ENCODE data around the gene FRMD5.
"Not testable (repeated sequence)": the region's sequence is repeated elsewhere in the genome, so short reads cannot be mapped to it uniquely, and the experiment has no call there.

The FRMD5 gene

DNA sequence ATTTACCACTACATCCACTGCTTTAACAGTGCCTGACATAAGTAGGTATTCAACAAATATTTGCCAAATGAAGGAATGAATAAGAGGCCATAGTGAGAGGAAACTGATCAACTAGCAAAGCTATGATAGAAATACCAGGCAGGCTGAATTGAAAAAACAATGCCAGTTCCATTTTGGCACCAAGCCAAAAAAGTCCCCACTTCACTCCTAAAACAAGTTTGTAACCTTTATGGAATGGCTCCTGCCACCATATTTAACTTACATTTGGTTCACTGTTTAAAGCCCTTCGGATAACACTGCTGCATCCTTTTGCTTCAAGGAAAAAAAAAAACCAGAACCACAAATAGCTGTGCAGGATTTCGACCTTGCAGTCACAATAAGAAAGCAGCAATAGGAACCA, 166.1 kb downstream of the FRMD5 start:
- Histone ChIP-seq H3K9me3 (replicated peaks; ENCODE audit: low read length) (no peaks in the 10 kb centered on the region), H3K4me2 (ENCODE audit: low read length) (no peak overlapping the region), H3K27me3 (ENCODE audit: control insufficient read depth, insufficient read depth, low read length) (no peaks in the 10 kb centered on the region), H3K4me1 (ENCODE audit: control insufficient read depth, insufficient read depth, low read length) (peaks cover 30% of the 10 kb centered on the region), H3K4me3 (ENCODE audit: low read length) (no peak overlapping the region), H3K9ac (ENCODE audit: low read depth, low read length) (no peak overlapping the region), H3K36me3 (ENCODE audit: insufficient read depth, low read length) (no peaks in the 10 kb centered on the region)

DNA sequence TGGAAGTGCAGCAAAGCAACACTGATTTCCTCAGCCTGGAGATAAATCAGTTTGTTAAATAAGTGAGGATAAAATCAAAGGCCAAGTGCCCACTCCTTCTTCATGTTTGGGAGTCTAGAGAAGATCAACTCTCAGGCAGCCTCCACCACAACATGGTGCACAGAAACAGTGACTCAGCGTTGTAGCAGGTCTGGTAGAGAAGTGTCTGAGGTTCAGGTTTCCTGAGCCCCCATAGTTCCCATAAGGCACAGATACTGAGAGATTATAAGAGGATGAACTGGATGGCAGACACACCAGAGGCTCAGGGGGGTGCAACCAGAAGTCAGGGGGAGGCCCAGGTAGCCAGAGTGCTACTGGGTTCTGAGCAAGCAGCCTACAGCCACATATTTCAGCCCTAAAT, 166.7 kb downstream of the FRMD5 start:
- Histone ChIP-seq H3K36me3 (ENCODE audit: insufficient read depth, low read length) (no peaks in the 10 kb centered on the region), H3K4me1 (ENCODE audit: control insufficient read depth, insufficient read depth, low read length) (peaks cover 30% of the 10 kb centered on the region), H3K4me3 (ENCODE audit: low read length) (no peak overlapping the region), H3K27me3 (ENCODE audit: control insufficient read depth, insufficient read depth, low read length) (no peaks in the 10 kb centered on the region), H3K4me2 (ENCODE audit: low read length) (no peak overlapping the region), H3K9me3 (replicated peaks; ENCODE audit: low read length) (no peaks in the 10 kb centered on the region), H3K9ac (ENCODE audit: low read depth, low read length) (no peak overlapping the region)

- no peaks in the 10 kb centered on the region for H3K36me3 ChIP-seq (ENCODE audit: insufficient read depth, low read length)
- no peaks in the 10 kb centered on the region for H3K27me3 ChIP-seq (ENCODE audit: control insufficient read depth, insufficient read depth, low read length)
- H3K4me2 ChIP-seq (ENCODE audit: low read length), result no peak overlapping the region
- H3K9ac ChIP-seq (ENCODE audit: low read depth, low read length), result no peak overlapping the region
- H3K4me3 ChIP-seq (ENCODE audit: low read length), result no peak overlapping the region
- peaks cover 14% of the 10 kb centered on the region for H3K4me1 ChIP-seq (ENCODE audit: control insufficient read depth, insufficient read depth, low read length)
- H3K9me3 ChIP-seq (replicated peaks; ENCODE audit: low read length), result no peaks in the 10 kb centered on the region
These were observed 170.9 kb downstream of the FRMD5 start for GRCh38 chr15:44024155-44024554.

- Histone ChIP-seq H3K4me1 (ENCODE audit: control insufficient read depth, insufficient read depth, low read length) (peaks cover 4% of the 10 kb centered on the region), H3K27me3 (ENCODE audit: control insufficient read depth, insufficient read depth, low read length) (no peaks in the 10 kb centered on the region), H3K36me3 (ENCODE audit: insufficient read depth, low read length) (no peaks in the 10 kb centered on the region), H3K9ac (ENCODE audit: low read depth, low read length) (no peak overlapping the region), H3K9me3 (replicated peaks; ENCODE audit: low read length) (no peaks in the 10 kb centered on the region), H3K4me3 (ENCODE audit: low read length) (no peak overlapping the region), H3K4me2 (ENCODE audit: low read length) (no peak overlapping the region)
These were observed 171.9 kb downstream of the FRMD5 start for GRCh38 chr15:44023176-44023575.

DNA sequence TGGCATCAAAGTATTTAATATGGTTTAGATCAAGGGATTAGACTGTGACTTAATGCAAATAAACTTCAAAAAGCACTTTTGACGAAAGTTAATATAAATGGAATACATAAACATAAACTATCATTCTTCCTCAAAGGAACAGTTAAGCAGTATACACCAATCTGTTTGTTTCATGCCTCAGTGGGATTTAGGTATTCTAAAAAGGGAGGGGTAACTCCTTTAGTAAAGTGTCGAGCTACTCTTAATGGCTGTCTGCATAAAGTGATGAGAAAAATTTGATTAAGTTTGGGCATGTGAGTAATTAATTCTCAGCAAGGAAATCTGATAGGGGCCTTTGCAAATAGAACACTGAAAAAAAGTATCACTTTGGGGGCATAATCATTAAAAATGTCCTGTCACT, 176.9 kb downstream of the FRMD5 start:
- Histone ChIP-seq H3K9ac (ENCODE audit: low read depth, low read length) (no peak overlapping the region), H3K36me3 (ENCODE audit: insufficient read depth, low read length) (no peaks in the 10 kb centered on the region), H3K9me3 (replicated peaks; ENCODE audit: low read length) (no peaks in the 10 kb centered on the region), H3K27me3 (ENCODE audit: control insufficient read depth, insufficient read depth, low read length) (no peaks in the 10 kb centered on the region), H3K4me2 (ENCODE audit: low read length) (no peak overlapping the region), H3K4me1 (ENCODE audit: control insufficient read depth, insufficient read depth, low read length) (no peaks in the 10 kb centered on the region), H3K4me3 (ENCODE audit: low read length) (no peak overlapping the region)

GRCh38 chr15:44015545-44016305, 179.3 kb downstream of the FRMD5 start:
- H3K36me3 ChIP-seq (ENCODE audit: insufficient read depth, low read length), result no peaks in the 10 kb centered on the region
- no peaks in the 10 kb centered on the region for H3K9me3 ChIP-seq (replicated peaks; ENCODE audit: low read length)
- no peak overlapping the region for H3K4me2 ChIP-seq (ENCODE audit: low read length)
- no peak overlapping the region for H3K9ac ChIP-seq (ENCODE audit: low read depth, low read length)
- H3K4me3 ChIP-seq (ENCODE audit: low read length), result no peak overlapping the region
- H3K4me1 ChIP-seq (ENCODE audit: control insufficient read depth, insufficient read depth, low read length), result no peaks in the 10 kb centered on the region
- H3K27me3 ChIP-seq (ENCODE audit: control insufficient read depth, insufficient read depth, low read length), result no peaks in the 10 kb centered on the region

GRCh38 chr15:44011238-44011854, 183.7 kb downstream of the FRMD5 start:
- Histone ChIP-seq H3K36me3 (ENCODE audit: insufficient read depth, low read length) (no peaks in the 10 kb centered on the region), H3K4me3 (ENCODE audit: low read length) (no peak overlapping the region), H3K9ac (ENCODE audit: low read depth, low read length) (no peak overlapping the region), H3K4me1 (ENCODE audit: control insufficient read depth, insufficient read depth, low read length) (peaks cover 11% of the 10 kb centered on the region), H3K4me2 (ENCODE audit: low read length) (no peak overlapping the region), H3K27me3 (ENCODE audit: control insufficient read depth, insufficient read depth, low read length) (no peaks in the 10 kb centered on the region), H3K9me3 (replicated peaks; ENCODE audit: low read length) (no peaks in the 10 kb centered on the region)

DNA sequence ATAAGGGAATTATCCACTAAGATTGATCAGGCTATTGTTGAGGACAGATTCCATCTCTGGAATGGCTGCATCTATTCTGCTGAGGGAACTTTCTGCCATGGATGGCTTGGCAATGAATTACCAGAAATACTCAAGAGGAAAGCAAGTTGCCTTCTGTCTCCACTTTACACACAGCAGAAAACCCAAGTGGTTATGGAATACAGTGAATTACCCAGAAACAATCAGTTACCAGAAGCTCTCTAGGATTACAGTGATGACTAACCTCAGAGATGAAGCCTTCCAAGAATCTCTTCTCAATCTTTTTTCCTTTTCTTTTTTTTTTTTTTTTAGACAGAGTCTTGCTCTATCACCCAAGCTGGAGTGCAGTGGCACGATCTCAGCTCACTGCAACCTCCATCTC, 185.0 kb downstream of the FRMD5 start:
- Histone ChIP-seq H3K9ac (ENCODE audit: low read depth, low read length) (no peak overlapping the region), H3K9me3 (replicated peaks; ENCODE audit: low read length) (no peaks in the 10 kb centered on the region), H3K4me1 (ENCODE audit: control insufficient read depth, insufficient read depth, low read length) (peaks cover 11% of the 10 kb centered on the region), H3K27me3 (ENCODE audit: control insufficient read depth, insufficient read depth, low read length) (no peaks in the 10 kb centered on the region), H3K36me3 (ENCODE audit: insufficient read depth, low read length) (no peaks in the 10 kb centered on the region), H3K4me2 (ENCODE audit: low read length) (no peak overlapping the region), H3K4me3 (ENCODE audit: low read length) (no peak overlapping the region)

GRCh38 chr15:44009038-44009437, 186.0 kb downstream of the FRMD5 start:
- Histone ChIP-seq H3K27me3 (ENCODE audit: control insufficient read depth, insufficient read depth, low read length) (no peaks in the 10 kb centered on the region), H3K9ac (ENCODE audit: low read depth, low read length) (no peak overlapping the region), H3K4me3 (ENCODE audit: low read length) (no peak overlapping the region), H3K9me3 (replicated peaks; ENCODE audit: low read length) (no peaks in the 10 kb centered on the region), H3K4me1 (ENCODE audit: control insufficient read depth, insufficient read depth, low read length) (peaks cover 11% of the 10 kb centered on the region), H3K4me2 (ENCODE audit: low read length) (no peak overlapping the region), H3K36me3 (ENCODE audit: insufficient read depth, low read length) (no peaks in the 10 kb centered on the region)

- not testable (repeated sequence) for H3K4me3 ChIP-seq (ENCODE audit: low read length); H3K4me1 ChIP-seq (ENCODE audit: control insufficient read depth, insufficient read depth, low read length); H3K9me3 ChIP-seq (replicated peaks; ENCODE audit: low read length); H3K9ac ChIP-seq (ENCODE audit: low read depth, low read length); H3K27me3 ChIP-seq (ENCODE audit: control insufficient read depth, insufficient read depth, low read length); H3K36me3 ChIP-seq (ENCODE audit: insufficient read depth, low read length); H3K4me2 ChIP-seq (ENCODE audit: low read length)
These were observed 194.8 kb downstream of the FRMD5 start for GRCh38 chr15:44000248-44000647.

- Histone ChIP-seq H3K9ac (ENCODE audit: low read depth, low read length) (no peak overlapping the region), H3K9me3 (replicated peaks; ENCODE audit: low read length) (no peaks in the 10 kb centered on the region), H3K36me3 (ENCODE audit: insufficient read depth, low read length) (no peaks in the 10 kb centered on the region), H3K27me3 (ENCODE audit: control insufficient read depth, insufficient read depth, low read length) (no peaks in the 10 kb centered on the region), H3K4me1 (ENCODE audit: control insufficient read depth, insufficient read depth, low read length) (peaks cover 3% of the 10 kb centered on the region), H3K4me2 (ENCODE audit: low read length) (peak overlapping the region; percentile 21), H3K4me3 (ENCODE audit: low read length) (no peak overlapping the region)
These were observed 196.5 kb downstream of the FRMD5 start for GRCh38 chr15:43998607-43999006.

DNA sequence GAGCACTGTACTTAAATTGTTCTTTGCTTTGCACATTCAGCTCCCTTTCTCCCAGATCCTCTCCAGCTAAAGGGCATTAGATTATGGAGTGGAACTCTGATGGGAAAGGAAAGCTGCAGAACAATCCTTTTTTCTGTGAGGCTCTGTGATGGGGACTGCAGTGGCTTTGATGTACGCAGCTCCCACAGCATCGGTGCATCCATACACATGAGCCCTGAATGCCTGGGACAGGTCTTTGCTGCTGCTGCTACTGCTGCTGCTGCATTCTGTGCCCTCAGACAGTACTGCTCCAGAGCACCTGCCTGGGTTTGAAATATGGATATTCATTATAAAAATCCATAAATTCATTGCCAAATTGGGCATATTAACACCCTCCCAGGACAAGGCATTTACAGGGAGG, 203.9 kb downstream of the FRMD5 start:
- Histone ChIP-seq H3K4me2 (ENCODE audit: low read length) (no peak overlapping the region), H3K4me1 (ENCODE audit: control insufficient read depth, insufficient read depth, low read length) (no peaks in the 10 kb centered on the region), H3K36me3 (ENCODE audit: insufficient read depth, low read length) (no peaks in the 10 kb centered on the region), H3K9me3 (replicated peaks; ENCODE audit: low read length) (no peaks in the 10 kb centered on the region), H3K4me3 (ENCODE audit: low read length) (no peak overlapping the region), H3K9ac (ENCODE audit: low read depth, low read length) (no peak overlapping the region), H3K27me3 (ENCODE audit: control insufficient read depth, insufficient read depth, low read length) (peaks cover 7% of the 10 kb centered on the region)

All from skeletal muscle satellite cell (primary cell).